ENCODE data around the gene CDK7. TPM values are rescaled to one million over a fixed set of nuclear protein-coding genes. Genes with fewer than 3 reads are reported as not detected.

The CDK7 gene
- total RNA-seq, 2 donors from 2014 or later, result 25.5 to 99.1 TPM

GRCh38 chr5:69285448-69286116 lies 50.9 kb downstream of the CDK7 start:
- H3K36me3 ChIP-seq, result no peaks in the 10 kb centered on the region
- intact Hi-C loops (cut with DNase I), result no loop called here
- H3K27ac ChIP-seq, result no peak overlapping the region
- DNase-seq (ENCODE audit: low spot score), result no peak
- H3K4me3 ChIP-seq, result no peak overlapping the region
- H3K9me3 ChIP-seq, result no peaks in the 10 kb centered on the region
- no peaks in the 10 kb centered on the region for H3K4me1 ChIP-seq (replicated peaks)
- 73% methylated on average over 5 of the region's 5 CpGs for WGBS
- TF ChIP-seq CTCF (IDR thresholded peaks at IDR 0.05), result no peak
- no peak for TF ChIP-seq POLR2AphosphoS5 (IDR thresholded peaks at IDR 0.05)
- no peak for TF ChIP-seq POLR2A (IDR thresholded peaks at IDR 0.05)
- H3K27me3 ChIP-seq (replicated peaks; ENCODE audit: insufficient read depth), result no peaks in the 10 kb centered on the region

DNA sequence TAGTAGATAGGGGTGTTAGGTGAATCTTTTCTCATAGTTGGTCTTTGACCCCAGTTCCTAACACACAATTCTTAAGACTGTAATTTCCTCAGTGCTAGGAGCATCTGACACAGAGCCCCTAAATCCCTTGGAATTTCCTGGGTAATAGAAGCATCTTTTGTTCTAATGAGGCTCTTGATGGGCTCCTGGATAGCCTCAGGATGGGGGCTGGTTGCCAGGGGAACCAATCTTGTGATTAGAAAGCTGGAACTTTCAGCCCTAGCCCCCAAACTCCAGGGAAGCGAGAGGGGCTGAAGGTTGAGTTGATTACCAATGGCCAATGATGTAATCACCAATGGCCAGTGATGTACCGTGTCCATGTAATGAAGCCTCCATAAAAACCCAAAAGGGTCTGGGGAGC lies 53.4 kb downstream of the CDK7 start:
- 63% methylated on average over 2 of the region's 2 CpGs for WGBS
- Histone ChIP-seq H3K36me3 (no peaks in the 10 kb centered on the region), H3K9me3 (no peaks in the 10 kb centered on the region), H3K27me3 (replicated peaks; ENCODE audit: insufficient read depth) (no peaks in the 10 kb centered on the region), H3K4me1 (replicated peaks) (no peaks in the 10 kb centered on the region), H3K27ac (no peak overlapping the region), H3K4me3 (no peak overlapping the region)
- intact Hi-C loops (cut with DNase I), result no loop called here
- DNase-seq (ENCODE audit: low spot score), result no peak
- no peak for TF ChIP-seq CTCF (IDR thresholded peaks at IDR 0.05)
- no peak for TF ChIP-seq POLR2A (IDR thresholded peaks at IDR 0.05)
- TF ChIP-seq POLR2AphosphoS5 (IDR thresholded peaks at IDR 0.05), result no peak

GRCh38 chr5:69288688-69289087 lies 54.0 kb downstream of the CDK7 start:
- Histone ChIP-seq H3K27me3 (replicated peaks; ENCODE audit: insufficient read depth) (no peaks in the 10 kb centered on the region), H3K36me3 (no peaks in the 10 kb centered on the region), H3K27ac (no peak overlapping the region), H3K4me3 (no peak overlapping the region), H3K4me1 (replicated peaks) (no peaks in the 10 kb centered on the region), H3K9me3 (no peaks in the 10 kb centered on the region)
- 100% methylated on average over 1 of the region's 1 CpG for WGBS
- intact Hi-C loops (cut with DNase I), result no loop called here
- TF ChIP-seq POLR2A (IDR thresholded peaks at IDR 0.05) (no peak), POLR2AphosphoS5 (IDR thresholded peaks at IDR 0.05) (no peak), CTCF (IDR thresholded peaks at IDR 0.05) (no peak)
- no peak for DNase-seq (ENCODE audit: low spot score)

- H3K4me1 ChIP-seq (replicated peaks), result no peaks in the 10 kb centered on the region
- WGBS, result 93% methylated on average over 2 of the region's 2 CpGs
- H3K36me3 ChIP-seq, result no peaks in the 10 kb centered on the region
- no peak overlapping the region for H3K4me3 ChIP-seq
- H3K9me3 ChIP-seq, result no peaks in the 10 kb centered on the region
- no peaks in the 10 kb centered on the region for H3K27me3 ChIP-seq (replicated peaks; ENCODE audit: insufficient read depth)
- H3K27ac ChIP-seq, result no peak overlapping the region
- TF ChIP-seq POLR2AphosphoS5 (IDR thresholded peaks at IDR 0.05) (no peak), POLR2A (IDR thresholded peaks at IDR 0.05) (no peak), CTCF (IDR thresholded peaks at IDR 0.05) (no peak)
- intact Hi-C loops (cut with DNase I), result no loop called here
- DNase-seq (ENCODE audit: low spot score), result no peak
Measured at GRCh38 chr5:69292306-69292705, 57.6 kb downstream of the CDK7 start.

DNA sequence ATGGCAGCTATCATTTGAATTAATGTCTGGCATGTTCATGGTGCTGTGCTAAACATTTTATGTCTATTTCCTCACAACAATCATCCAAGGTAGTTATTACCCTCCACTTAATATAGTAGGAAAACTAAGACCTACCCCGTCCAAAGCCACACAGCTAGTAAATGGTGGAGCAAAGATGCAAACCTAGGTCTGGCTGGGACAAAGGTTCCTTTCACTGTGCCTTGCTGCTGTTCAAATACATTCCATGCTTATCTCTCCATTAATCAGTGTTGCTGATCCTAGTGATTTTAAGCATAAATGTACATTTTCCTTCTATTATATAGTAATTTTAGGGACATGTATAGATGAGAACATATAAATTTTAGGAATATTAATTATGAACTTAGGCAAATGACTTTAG lies 59.2 kb downstream of the CDK7 start:
- intact Hi-C loops (cut with DNase I), result no loop called here
- TF ChIP-seq CTCF (IDR thresholded peaks at IDR 0.05), result no peak
- no peak for TF ChIP-seq POLR2AphosphoS5 (IDR thresholded peaks at IDR 0.05)
- TF ChIP-seq POLR2A (IDR thresholded peaks at IDR 0.05), result no peak
- Histone ChIP-seq H3K36me3 (no peaks in the 10 kb centered on the region), H3K4me3 (no peak overlapping the region), H3K4me1 (replicated peaks) (no peaks in the 10 kb centered on the region), H3K9me3 (no peaks in the 10 kb centered on the region), H3K27ac (no peak overlapping the region), H3K27me3 (replicated peaks; ENCODE audit: insufficient read depth) (no peaks in the 10 kb centered on the region)
- WGBS, result 31% methylated on average over 1 of the region's 1 CpG
- no peak for DNase-seq (ENCODE audit: low spot score)
